ENCODE data around the gene MSLN. TPM values are rescaled to one million over a fixed set of nuclear protein-coding genes. Genes with fewer than 3 reads are reported as not detected.

Gene MSLN
- total and polyA plus RNA-seq, 9 of the 15 experiments (the other 6 are each of a cell fraction or from before 2014, with no cell fraction given), result not detected

- TSS peak; percentile 75 for BruUV-seq (replicated peaks)
- H3K4me2 ChIP-seq (ENCODE audit: insufficient read depth, low read length), result peak overlapping the region; percentile 90
- intact Hi-C loops (cut with micrococcal nuclease) (no loop called here), in situ Hi-C loops (cut with MboI) (no loop called here)
- ChIA-PET CTCF (ENCODE audit: low intra/inter-chr PET ratio) (no interaction called here), POLR2A (interaction anchor here (0.6 to 4.5 kb wide), 12 partner anchors 8 to 369 kb away, joined by 3 to 25 read pairs (median 3); partner anchors contain the start of gene CIAO3)
- no peaks in the 10 kb centered on the region for H3K27me3 ChIP-seq (ENCODE audit: control insufficient read depth in 2 of 2, insufficient read depth in 2 of 2, low read length in 2 of 2)
- H3K4me1 ChIP-seq (replicated peaks in 1 of 2; ENCODE audit: control insufficient read depth in 2 of 2, insufficient read depth in 2 of 2, low read length in 2 of 2), result peaks cover 10 to 98% of the 10 kb centered on the region in 2 experiments; a peak in 4 of 5 replicates
- peaks cover 29% of the 10 kb centered on the region; the same call in 2 of the 3 replicates for H3K36me3 ChIP-seq (ENCODE audit: control insufficient read depth, insufficient read depth, low read length)
- WGBS (ENCODE audit: insufficient coverage, low coverage, missing lambda C conversion rate), result 3% methylated on average over 46 of the region's 51 CpGs
- peaks cover 3% of the 10 kb centered on the region for H3K9me1 ChIP-seq (ENCODE audit: control insufficient read depth, insufficient read depth, low read length)
- FAIRE-seq, result peak; percentile 69
- peak overlapping the region; percentile 97 for H3K27ac ChIP-seq (ENCODE audit: extremely low read depth, low read depth, low read length)
- H3K9me3 ChIP-seq (replicated peaks; ENCODE audit: control insufficient read depth, insufficient read depth, low read depth, low read length), result no peaks in the 10 kb centered on the region
- peaks cover 42% of the 10 kb centered on the region for H3K79me2 ChIP-seq (ENCODE audit: control insufficient read depth, insufficient read depth, low read length)
- H3K9ac ChIP-seq (ENCODE audit: insufficient read depth in 1 of 2, low read depth in 2 of 2, low read length in 2 of 2), result peak overlapping the region; percentile 96 to 99
- peak overlapping the region; percentile 99 for H2AFZ ChIP-seq (ENCODE audit: low read depth, low read length)
- no peaks in the 10 kb centered on the region; the same call in 1 of the 2 replicates for H4K20me1 ChIP-seq (replicated peaks; ENCODE audit: control insufficient read depth, insufficient read depth, low read length)
- peak overlapping the region; percentile 100 for H3K4me3 ChIP-seq
- peak; percentile 43 to 61 (median 50) for DNase-seq (ENCODE audit: extremely low read depth in 1 of 4, low spot score in 3 of 4)
- peak; percentile 3 for ATAC-seq
- TF ChIP-seq ZNF445 (CRISPR knock-in tag; IDR thresholded peaks at IDR 0.05; ENCODE audit: low read depth), result no peak
- 0 out of 2 replicates have a peak, but pooled peaks have one; percentile 22 for TF ChIP-seq ETS1 (conservative IDR thresholded peaks at IDR 0.05; ENCODE audit: control insufficient read depth, low read depth, low read length)
- no peak for TF ChIP-seq EP300 (IDR thresholded peaks at IDR 0.05; ENCODE audit: low read length)
- 0 out of 2 replicates have a peak, but pooled peaks have one; percentile 25 for TF ChIP-seq FOXK1 (CRISPR knock-in tag; IDR thresholded peaks at IDR 0.05; ENCODE audit: borderline replicate concordance)
- TF ChIP-seq SIN3A (IDR thresholded peaks at IDR 0.05; ENCODE audit: borderline replicate concordance in 2 of 2, control insufficient read depth in 1 of 2, low read depth in 2 of 2, low read length in 2 of 2), result 0 out of 4 replicates have a peak, but pooled peaks of 1 of the 2 experiments have one; percentile 12
- 0 out of 2 replicates have a peak, but pooled peaks have one; percentile 64 for TF ChIP-seq HIVEP1 (CRISPR knock-in tag; IDR thresholded peaks at IDR 0.05)
- TF ChIP-seq, protein P1, sequence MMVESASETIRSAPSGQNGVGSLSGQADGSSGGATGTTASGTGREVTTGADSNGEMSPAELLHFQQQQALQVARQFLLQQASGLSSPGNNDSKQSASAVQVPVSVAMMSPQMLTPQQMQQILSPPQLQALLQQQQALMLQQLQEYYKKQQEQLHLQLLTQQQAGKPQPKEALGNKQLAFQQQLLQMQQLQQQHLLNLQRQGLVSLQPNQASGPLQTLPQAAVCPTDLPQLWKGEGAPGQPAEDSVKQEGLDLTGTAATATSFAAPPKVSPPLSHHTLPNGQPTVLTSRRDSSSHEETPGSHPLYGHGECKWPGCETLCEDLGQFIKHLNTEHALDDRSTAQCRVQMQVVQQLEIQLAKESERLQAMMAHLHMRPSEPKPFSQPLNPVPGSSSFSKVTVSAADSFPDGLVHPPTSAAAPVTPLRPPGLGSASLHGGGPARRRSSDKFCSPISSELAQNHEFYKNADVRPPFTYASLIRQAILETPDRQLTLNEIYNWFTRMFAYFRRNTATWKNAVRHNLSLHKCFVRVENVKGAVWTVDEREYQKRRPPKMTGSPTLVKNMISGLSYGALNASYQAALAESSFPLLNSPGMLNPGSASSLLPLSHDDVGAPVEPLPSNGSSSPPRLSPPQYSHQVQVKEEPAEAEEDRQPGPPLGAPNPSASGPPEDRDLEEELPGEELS (CRISPR knock-in tag; IDR thresholded peaks at IDR 0.05; ENCODE audit: borderline replicate concordance), result 0 out of 2 replicates have a peak, but pooled peaks have one; percentile 32
- no peak; the same call in none of the 2 replicates for TF ChIP-seq L3MBTL2 (IDR thresholded peaks at IDR 0.05)
- peak; percentile 77 for TF ChIP-seq U2AF1 (optimal IDR thresholded peaks at IDR 0.05; ENCODE audit: low read depth, low read length)
- TF ChIP-seq GATA2 (CRISPR knock-in tag; IDR thresholded peaks at IDR 0.05), result peak; percentile 84
- peak in 1 of 2 experiments; percentile 61; a peak in 1 of 4 replicates for TF ChIP-seq HDAC1 (IDR thresholded peaks at IDR 0.05)
- peak; percentile 42; the same call in 1 of the 2 replicates for TF ChIP-seq KLF13 (tag; IDR thresholded peaks at IDR 0.05; ENCODE audit: borderline replicate concordance, low read depth)
- TF ChIP-seq EGR1 (conservative IDR thresholded peaks at IDR 0.05), result peak; percentile 44
- TF ChIP-seq, protein P2, sequence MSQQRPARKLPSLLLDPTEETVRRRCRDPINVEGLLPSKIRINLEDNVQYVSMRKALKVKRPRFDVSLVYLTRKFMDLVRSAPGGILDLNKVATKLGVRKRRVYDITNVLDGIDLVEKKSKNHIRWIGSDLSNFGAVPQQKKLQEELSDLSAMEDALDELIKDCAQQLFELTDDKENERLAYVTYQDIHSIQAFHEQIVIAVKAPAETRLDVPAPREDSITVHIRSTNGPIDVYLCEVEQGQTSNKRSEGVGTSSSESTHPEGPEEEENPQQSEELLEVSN (IDR thresholded peaks at IDR 0.05; ENCODE audit: borderline replicate concordance in 1 of 2, extremely low read depth in 1 of 2, insufficient read depth in 1 of 2, insufficient read length in 1 of 2, low read depth in 1 of 2, low read length in 1 of 2, poor library complexity in 1 of 2, severe bottlenecking in 1 of 2), result no peak
- no peak for TF ChIP-seq DPF2 (IDR thresholded peaks at IDR 0.05)
- TF ChIP-seq POLR2A (conservative IDR thresholded peaks at IDR 0.05), result peak; percentile 11; the same call in 1 of the 2 replicates
Measured at GRCh38 chr16:721765-722540, 38.6 kb upstream of the MSLN start.
